ENCODE data around the gene GRAMD2A. TPM values are rescaled to one million over a fixed set of nuclear protein-coding genes. Genes with fewer than 3 reads are reported as not detected.

GRAMD2A gene
- polyA plus RNA-seq, 3 donors, result not detected

DNA sequence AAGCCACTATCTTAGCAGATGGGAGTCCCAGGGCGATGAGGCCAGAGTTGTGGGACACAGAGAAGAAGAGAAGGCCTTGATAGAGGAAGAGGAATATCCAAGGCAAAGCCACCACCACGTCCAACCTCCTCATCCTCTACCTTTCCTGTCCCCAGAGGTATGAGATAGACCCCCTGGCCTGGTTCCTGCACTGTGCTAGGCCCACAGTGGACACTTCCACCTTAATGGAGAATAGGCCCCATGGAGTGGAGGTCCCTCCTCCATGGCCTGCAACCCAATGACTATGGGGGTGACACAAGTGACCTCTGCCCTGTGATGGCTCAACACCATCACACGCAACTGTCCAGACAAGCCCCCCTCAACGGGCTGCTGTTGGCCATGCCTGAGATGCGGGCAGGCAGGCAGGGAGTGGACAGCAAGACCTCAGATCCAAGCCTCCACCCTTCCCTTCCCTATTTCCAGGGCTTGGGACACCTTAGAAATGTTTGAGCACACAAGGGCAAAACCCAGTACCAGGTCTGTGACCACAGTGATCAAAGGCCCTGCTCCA, 36.8 kb downstream of the GRAMD2A start:
- Histone ChIP-seq H3K4me3 (replicated peaks in 1 of 3; ENCODE audit: low read depth in 2 of 3, low read length in 3 of 3) (no peak overlapping the region), H4K20me1 (ENCODE audit: insufficient read depth, low read length) (no peaks in the 10 kb centered on the region), H3K79me2 (ENCODE audit: insufficient read depth, low read length) (no peaks in the 10 kb centered on the region), H3K27me3 (ENCODE audit: control insufficient read depth in 2 of 2, insufficient read depth in 2 of 2, low read length in 2 of 2) (no peaks in the 10 kb centered on the region), H3K27ac (ENCODE audit: low read depth in 1 of 2, low read length in 2 of 2) (no peak overlapping the region), H3K4me1 (ENCODE audit: control insufficient read depth in 1 of 2, insufficient read depth in 2 of 2, low read length in 2 of 2) (peaks cover 15% of the 10 kb centered on the region in 2 donors), H2AFZ (ENCODE audit: insufficient read depth, low read depth, low read length, poor library complexity, severe bottlenecking) (no peak overlapping the region), H3K36me3 (replicated peaks in 1 of 2; ENCODE audit: control insufficient read depth in 1 of 2, insufficient read depth in 2 of 2, low read length in 2 of 2) (no peaks in the 10 kb centered on the region), H3K4me2 (replicated peaks; ENCODE audit: extremely low read depth, low read length, poor library complexity, severe bottlenecking) (no peak overlapping the region), H3K9me3 (replicated peaks in 1 of 2; ENCODE audit: control insufficient read depth in 1 of 2, insufficient read depth in 1 of 2, low read length in 2 of 2) (no peaks in the 10 kb centered on the region), H3K9ac (ENCODE audit: insufficient read depth, low read length, poor library complexity, severe bottlenecking) (no peak overlapping the region)
- Mint-ChIP-seq H3K9me3 (no peaks in the 10 kb centered on the region), H3K4me3 (no peak overlapping the region), H3K27me3 (ENCODE audit: low read depth in 3 of 3) (peaks cover 2 to 6% (median 3%) of the 10 kb centered on the region in 3 donors), H3K36me3 (no peaks in the 10 kb centered on the region), H3K4me1 (peaks cover 14% of the 10 kb centered on the region), H3K27ac (peak overlapping the region in 1 of 7 donors; percentile 55)
- TF ChIP-seq CTCF (IDR thresholded peaks at IDR 0.05), result no peak
- WGBS (ENCODE audit: insufficient coverage), result no CpG with 5 or more reads among the region's 5 CpGs
- DNase-seq, result no peak
- intact Hi-C loops (cut with micrococcal nuclease), result no loop called here

DNA sequence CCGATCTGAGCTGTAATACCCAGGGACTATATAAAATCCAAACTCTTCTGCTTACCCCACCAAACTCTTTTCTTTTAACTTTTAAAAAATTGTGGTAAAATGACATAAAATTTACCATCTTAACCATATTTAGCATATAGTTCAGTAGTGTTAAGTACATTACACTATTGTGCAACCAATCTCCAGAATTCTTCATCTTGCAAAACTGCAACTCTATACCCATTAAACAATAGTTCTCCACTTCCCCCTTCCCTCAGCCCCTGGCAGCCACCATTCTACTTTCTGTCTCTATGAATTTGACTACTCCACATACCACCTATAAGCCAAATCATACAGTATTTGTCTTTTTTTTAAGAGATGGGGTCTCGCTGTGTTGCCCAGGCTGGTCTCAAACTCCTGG, 40.7 kb downstream of the GRAMD2A start:
- Histone ChIP-seq H3K4me3 (replicated peaks in 1 of 3; ENCODE audit: low read depth in 2 of 3, low read length in 3 of 3) (no peak overlapping the region), H3K9me3 (replicated peaks in 1 of 2; ENCODE audit: control insufficient read depth in 1 of 2, insufficient read depth in 1 of 2, low read length in 2 of 2) (no peaks in the 10 kb centered on the region), H3K27me3 (ENCODE audit: control insufficient read depth in 2 of 2, insufficient read depth in 2 of 2, low read length in 2 of 2) (no peaks in the 10 kb centered on the region), H3K4me2 (replicated peaks; ENCODE audit: extremely low read depth, low read length, poor library complexity, severe bottlenecking) (no peak overlapping the region), H3K4me1 (ENCODE audit: control insufficient read depth in 1 of 2, insufficient read depth in 2 of 2, low read length in 2 of 2) (peaks cover 20 to 23% of the 10 kb centered on the region in 2 donors), H2AFZ (ENCODE audit: insufficient read depth, low read depth, low read length, poor library complexity, severe bottlenecking) (no peak overlapping the region), H3K36me3 (replicated peaks in 1 of 2; ENCODE audit: control insufficient read depth in 1 of 2, insufficient read depth in 2 of 2, low read length in 2 of 2) (no peaks in the 10 kb centered on the region), H3K9ac (ENCODE audit: insufficient read depth, low read length, poor library complexity, severe bottlenecking) (no peak overlapping the region), H3K27ac (ENCODE audit: low read depth in 1 of 2, low read length in 2 of 2) (peak overlapping the region in 1 of 2 donors; percentile 34), H4K20me1 (ENCODE audit: insufficient read depth, low read length) (no peaks in the 10 kb centered on the region), H3K79me2 (ENCODE audit: insufficient read depth, low read length) (no peaks in the 10 kb centered on the region)
- Mint-ChIP-seq H3K9me3 (no peaks in the 10 kb centered on the region), H3K36me3 (no peaks in the 10 kb centered on the region), H3K27ac (peak overlapping the region in 2 of 7 donors; percentile 36 to 57), H3K27me3 (ENCODE audit: low read depth in 3 of 3) (peaks cover 3 to 9% (median 3%) of the 10 kb centered on the region in 3 donors), H3K4me1 (peaks cover 23% of the 10 kb centered on the region), H3K4me3 (no peak overlapping the region)
- intact Hi-C loops (cut with micrococcal nuclease), result loop anchor here (2.0 to 10.0 kb wide), 3 partner anchors 375 to 412 kb away; no protein-coding TSS in a partner anchor
- peak in 2 of 3 donors; percentile 20 to 28 for DNase-seq
- 83% methylated on average over 1 of the region's 2 CpGs for WGBS (ENCODE audit: insufficient coverage)
- TF ChIP-seq CTCF (IDR thresholded peaks at IDR 0.05), result no peak
